ENCODE measurements around the gene INHA. TPM values are rescaled to one million over a fixed set of nuclear protein-coding genes. Genes with fewer than 3 reads are reported as not detected.

The INHA gene
- total RNA-seq, 1 donor from 2014 or later: 3.7 TPM

DNA sequence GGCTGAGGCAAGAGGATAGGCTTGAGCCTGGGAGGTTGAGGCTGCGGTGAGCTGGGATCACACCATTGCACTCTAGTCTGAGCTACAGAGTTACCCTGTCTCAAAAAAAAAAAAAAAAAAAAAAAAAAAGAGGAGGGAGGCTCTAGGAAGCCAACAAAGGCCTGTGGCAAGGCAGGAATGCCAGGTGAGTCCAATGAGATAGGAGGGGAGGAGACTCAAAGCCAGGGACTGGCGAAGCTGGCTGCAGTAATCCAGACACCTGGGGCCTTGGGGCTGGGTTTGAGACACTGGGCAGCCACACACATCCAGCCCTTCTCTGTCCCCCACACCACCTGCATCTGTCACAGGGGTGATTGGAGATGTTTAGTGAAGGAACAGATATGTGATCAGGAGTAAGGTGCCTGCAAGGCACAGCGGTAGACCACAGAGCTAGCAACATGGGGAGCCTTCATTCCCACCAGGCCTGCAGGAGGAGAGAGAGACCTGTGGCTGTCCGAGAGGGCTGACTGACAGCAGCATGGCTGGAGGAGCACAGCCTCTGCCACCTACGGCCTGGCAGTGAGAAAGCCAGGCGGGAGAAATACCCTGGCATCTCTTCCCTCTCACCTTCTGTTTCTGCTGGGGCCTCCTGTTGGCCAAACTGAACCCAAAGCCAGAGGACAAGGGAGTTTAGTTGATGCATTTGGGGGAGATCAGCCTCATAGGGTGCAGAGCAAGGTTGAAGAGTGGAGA lies 38.0 kb upstream of the INHA start:
- H3K36me3 Mint-ChIP-seq: peaks cover 5% of the 10 kb centered on the region
- no peak for DNase-seq (ENCODE audit: low spot score in 2 of 2, unreplicated experiment in 2 of 2)
- H3K27me3 Mint-ChIP-seq (ENCODE audit: low read depth): peaks cover 33% of the 10 kb centered on the region
- H3K27ac Mint-ChIP-seq: no peak overlapping the region
- H3K4me3 Mint-ChIP-seq: no peak overlapping the region
- H3K9me3 Mint-ChIP-seq: no peaks in the 10 kb centered on the region
- TF ChIP-seq, protein P1, sequence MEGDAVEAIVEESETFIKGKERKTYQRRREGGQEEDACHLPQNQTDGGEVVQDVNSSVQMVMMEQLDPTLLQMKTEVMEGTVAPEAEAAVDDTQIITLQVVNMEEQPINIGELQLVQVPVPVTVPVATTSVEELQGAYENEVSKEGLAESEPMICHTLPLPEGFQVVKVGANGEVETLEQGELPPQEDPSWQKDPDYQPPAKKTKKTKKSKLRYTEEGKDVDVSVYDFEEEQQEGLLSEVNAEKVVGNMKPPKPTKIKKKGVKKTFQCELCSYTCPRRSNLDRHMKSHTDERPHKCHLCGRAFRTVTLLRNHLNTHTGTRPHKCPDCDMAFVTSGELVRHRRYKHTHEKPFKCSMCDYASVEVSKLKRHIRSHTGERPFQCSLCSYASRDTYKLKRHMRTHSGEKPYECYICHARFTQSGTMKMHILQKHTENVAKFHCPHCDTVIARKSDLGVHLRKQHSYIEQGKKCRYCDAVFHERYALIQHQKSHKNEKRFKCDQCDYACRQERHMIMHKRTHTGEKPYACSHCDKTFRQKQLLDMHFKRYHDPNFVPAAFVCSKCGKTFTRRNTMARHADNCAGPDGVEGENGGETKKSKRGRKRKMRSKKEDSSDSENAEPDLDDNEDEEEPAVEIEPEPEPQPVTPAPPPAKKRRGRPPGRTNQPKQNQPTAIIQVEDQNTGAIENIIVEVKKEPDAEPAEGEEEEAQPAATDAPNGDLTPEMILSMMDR (IDR thresholded peaks at IDR 0.05; ENCODE audit: unreplicated experiment): no peak
- H3K4me1 Mint-ChIP-seq: peaks cover 3% of the 10 kb centered on the region

DNA sequence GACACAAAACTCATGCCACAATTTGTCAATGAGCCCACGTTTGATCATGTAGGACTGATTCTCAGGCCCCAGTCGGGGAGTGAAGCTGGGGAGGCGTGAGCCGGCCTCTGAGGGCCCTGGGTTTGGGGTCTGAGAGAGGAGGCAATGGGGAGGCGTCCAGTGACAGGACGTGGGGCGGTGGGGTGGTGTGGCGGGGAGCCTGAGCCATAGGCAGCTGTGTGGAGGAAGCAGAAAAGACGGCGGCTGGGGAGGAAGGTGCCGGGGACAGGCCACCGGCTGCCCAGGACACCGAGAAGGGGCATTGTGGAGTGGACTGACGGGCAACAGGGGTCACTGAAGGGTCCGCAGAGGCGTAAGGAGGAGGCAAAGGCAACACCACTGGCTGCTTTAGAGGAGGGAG lies 35.7 kb upstream of the INHA start:
- H3K27me3 Mint-ChIP-seq (ENCODE audit: low read depth): peaks cover 11% of the 10 kb centered on the region
- no peaks in the 10 kb centered on the region for H3K9me3 Mint-ChIP-seq
- H3K4me3 Mint-ChIP-seq: no peak overlapping the region
- TF ChIP-seq, protein P1 (IDR thresholded peaks at IDR 0.05; ENCODE audit: unreplicated experiment): no peak
- peaks cover 8% of the 10 kb centered on the region for H3K36me3 Mint-ChIP-seq
- no peak for DNase-seq (ENCODE audit: low spot score in 2 of 2, unreplicated experiment in 2 of 2)
- no peak overlapping the region for H3K27ac Mint-ChIP-seq
- peaks cover 3% of the 10 kb centered on the region for H3K4me1 Mint-ChIP-seq

DNA sequence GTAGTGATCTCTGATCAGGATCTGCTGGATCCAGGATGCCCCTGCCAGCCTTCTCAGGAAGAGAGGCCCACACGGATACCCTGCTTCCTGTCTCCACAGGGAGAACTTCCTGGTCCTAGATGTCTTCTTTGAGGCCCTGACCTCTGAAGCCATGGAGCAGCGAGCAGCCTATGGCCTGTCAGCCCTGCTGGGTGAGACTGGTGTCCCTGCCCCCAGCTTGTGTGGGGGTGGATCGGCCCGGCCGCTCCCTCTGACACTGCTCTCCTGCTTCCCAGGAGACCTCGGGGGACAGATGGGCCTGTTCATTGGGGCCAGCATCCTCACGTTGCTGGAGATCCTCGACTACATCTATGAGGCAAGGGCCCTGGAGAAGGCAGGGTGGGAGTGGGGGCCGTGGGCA lies 35.1 kb upstream of the INHA start:
- peaks cover 5% of the 10 kb centered on the region for H3K4me1 Mint-ChIP-seq
- H3K27me3 Mint-ChIP-seq (ENCODE audit: low read depth): peaks cover 7% of the 10 kb centered on the region
- no peaks in the 10 kb centered on the region for H3K9me3 Mint-ChIP-seq
- DNase-seq (ENCODE audit: low spot score in 2 of 2, unreplicated experiment in 2 of 2): no peak
- peaks cover 8% of the 10 kb centered on the region for H3K36me3 Mint-ChIP-seq
- H3K4me3 Mint-ChIP-seq: no peak overlapping the region
- no peak overlapping the region for H3K27ac Mint-ChIP-seq
- TF ChIP-seq, protein P1 (IDR thresholded peaks at IDR 0.05; ENCODE audit: unreplicated experiment): no peak

DNA sequence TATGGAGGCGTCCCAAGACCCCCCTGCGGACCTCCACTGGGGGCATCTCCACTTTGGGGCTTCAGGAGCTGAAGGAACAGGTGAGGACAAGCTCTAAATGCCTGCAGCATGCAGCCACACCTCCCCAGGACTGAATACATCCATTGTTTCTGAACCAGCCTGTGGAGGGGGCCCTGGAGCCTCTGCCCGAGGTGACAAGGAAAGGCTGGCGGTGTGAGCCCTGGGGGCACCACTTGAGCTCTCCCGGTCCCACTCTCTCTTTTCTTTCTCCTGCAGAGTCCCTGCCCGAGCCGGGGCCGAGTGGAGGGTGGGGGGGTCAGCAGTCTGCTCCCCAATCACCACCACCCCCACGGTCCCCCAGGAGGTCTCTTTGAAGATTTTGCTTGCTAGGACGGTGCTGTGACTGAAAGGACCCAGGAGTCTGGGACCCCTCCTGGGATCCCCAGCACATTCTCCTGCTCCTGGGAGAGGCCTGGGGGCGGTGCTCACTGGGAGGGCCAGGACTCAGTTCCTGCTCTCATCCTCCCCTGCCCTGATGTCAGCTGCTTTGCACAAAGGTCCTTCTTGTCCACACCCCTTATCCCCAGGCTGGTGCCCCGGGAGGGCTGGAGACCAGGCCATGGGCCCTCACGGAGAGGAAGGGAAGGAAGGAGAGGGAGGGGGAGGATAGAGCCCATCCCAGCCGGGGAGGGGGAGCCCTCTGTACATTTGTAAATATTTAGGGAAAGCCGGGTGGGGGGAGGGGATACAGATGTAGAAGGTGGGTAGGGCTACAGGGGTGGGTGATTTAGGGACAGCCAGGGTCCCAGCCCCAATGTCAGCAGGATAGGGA lies 34.2 kb upstream of the INHA start:
- Mint-ChIP-seq H3K27ac (no peak overlapping the region), H3K4me3 (no peak overlapping the region), H3K9me3 (no peaks in the 10 kb centered on the region), H3K4me1 (peaks cover 13% of the 10 kb centered on the region), H3K36me3 (peaks cover 8% of the 10 kb centered on the region), H3K27me3 (ENCODE audit: low read depth) (peaks cover 3% of the 10 kb centered on the region)
- no peak for DNase-seq (ENCODE audit: low spot score in 2 of 2, unreplicated experiment in 2 of 2)
- TF ChIP-seq, protein P1 (IDR thresholded peaks at IDR 0.05; ENCODE audit: unreplicated experiment): no peak

DNA sequence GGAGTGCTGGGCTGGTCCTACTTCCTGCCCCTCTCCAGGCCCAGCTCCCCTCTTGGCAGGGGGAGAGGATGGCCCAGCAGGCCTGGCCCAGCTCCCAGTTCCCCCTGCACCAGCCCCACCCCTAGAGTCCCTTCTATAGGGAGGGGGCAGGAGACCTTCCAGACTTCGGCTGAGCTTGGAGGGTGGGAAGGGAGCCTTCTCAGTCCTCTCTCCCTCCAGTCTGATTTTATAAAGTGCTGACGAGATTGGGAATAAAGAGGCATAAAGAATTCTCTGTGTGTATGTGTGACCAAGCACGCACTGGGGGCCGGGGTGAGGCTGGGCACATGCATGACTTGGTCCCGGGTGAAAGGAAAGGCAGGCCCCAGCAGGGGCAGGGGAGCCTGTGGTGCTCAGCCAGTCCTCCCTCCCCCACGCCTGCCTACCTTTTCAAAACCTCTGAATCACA lies 33.6 kb upstream of the INHA start:
- H3K9me3 Mint-ChIP-seq: no peaks in the 10 kb centered on the region

More for the DNA sequence above, 33.6 kb upstream of the INHA start:
- no peak overlapping the region for H3K4me3 Mint-ChIP-seq
- H3K36me3 Mint-ChIP-seq: peaks cover 8% of the 10 kb centered on the region
- TF ChIP-seq, protein P1 (IDR thresholded peaks at IDR 0.05; ENCODE audit: unreplicated experiment): no peak
- DNase-seq (ENCODE audit: low spot score in 2 of 2, unreplicated experiment in 2 of 2): no peak
- H3K4me1 Mint-ChIP-seq: peaks cover 14% of the 10 kb centered on the region
- no peaks in the 10 kb centered on the region for H3K27me3 Mint-ChIP-seq (ENCODE audit: low read depth)
- H3K27ac Mint-ChIP-seq: peak overlapping the region; percentile 47

All from mesothelial cell of epicardium (in vitro differentiated cells).